Body of pancreas (tissue), 4 donors: ENCODE data around the gene PAK5. TPM values are rescaled to one million over a fixed set of nuclear protein-coding genes. Genes with fewer than 3 reads are reported as not detected.

Experiments used
- ATAC-seq: fragments of 150-250 bp; one replicate; pipeline ENCODE4 v1.9.1; 2016
- DNase-seq, 4 donors: peaks; one replicate each; pipeline ENCODE4 v3.0.0-alpha.2; 2019
- H3K27ac ChIP-seq, 4 donors: fragments of 200-600 bp; sonication (generic); 1 replicate in 3 of 4; 2 replicates in 1 of 4; pipeline versions ENCODE4 v1.5.1 to v1.6.1; 2016 to 2019; ENCODE audit warnings: mild to moderate bottlenecking in 1 of 4, mixed read lengths in 1 of 4, moderate library complexity in 1 of 4
- H3K27me3 ChIP-seq, 2 donors: fragments of 200-600 bp; sonication (generic); one replicate each; pipeline ENCODE4 v1.6.0; 2016; ENCODE audit warnings: mild to moderate bottlenecking in 1 of 2
- H3K36me3 ChIP-seq, 2 donors: fragments of 200-600 bp; sonication (generic); replicated peaks in 1 of 2; 2 replicates each; pipeline ENCODE4 v1.5.1; 2016; ENCODE audit warnings: low read depth in 2 of 2; ENCODE audit not compliant: insufficient read depth in 1 of 2
- H3K4me1 ChIP-seq: fragments of 200-600 bp; sonication (generic); one replicate; pipeline ENCODE4 v1.6.0; 2016
- H3K4me3 ChIP-seq, 2 donors: fragments of 200-600 bp; sonication (generic); 1 replicate in 1 of 2; 2 replicates in 1 of 2; pipeline ENCODE4 v1.5.1; 2016 to 2019
- H3K9me3 ChIP-seq, 3 donors: fragments of 200-600 bp; sonication (generic); 1 replicate in 2 of 3; 2 replicates in 1 of 3; pipeline ENCODE4 v1.5.1; 2016
- POLR2A ChIP-seq, 3 donors: fragments of 450-650 bp; IDR thresholded peaks; one replicate each; pipeline ENCODE4 v1.6.1; 2016; ENCODE audit warnings: antibody characterized with exemption in 3 of 3, mild to moderate bottlenecking in 2 of 3
- whole genome bisulfite sequencing, 2 donors: methylation state at CpG; one replicate each; pipeline ENCODE4 v1.1.5; 2017; 5-methylcytosine and 5-hydroxymethylcytosine counted together
- intact Hi-C: fragments of 100-400 bp; cut with DNase I; formaldehyde crosslinking; loops from one replicate; pipeline ENCODE4 v1.15.1; 2023
- total RNA-seq, 2 donors: library from RNA; depleted of rRNA; stranded (reverse); fragments of >200 nt; gene quantifications; one replicate each; pipeline ENCODE4 v1.1.0, GENCODE V29; 2016
- TF ChIP-seq, protein P1 (sequence below), 7 experiments: fragments of 450-650 bp in 4 of 7; fragments of 200-600 bp in 3 of 7; sonication (generic) in 3 of 7; IDR thresholded peaks; one replicate each; pipeline ENCODE4 v1.5.1; 2016 to 2019; ENCODE audit warnings: antibody characterized with exemption in 7 of 7

PAK5 gene
- total RNA-seq, 2 donors from 2014 or later: 0.33 to 0.52 TPM

DNA sequence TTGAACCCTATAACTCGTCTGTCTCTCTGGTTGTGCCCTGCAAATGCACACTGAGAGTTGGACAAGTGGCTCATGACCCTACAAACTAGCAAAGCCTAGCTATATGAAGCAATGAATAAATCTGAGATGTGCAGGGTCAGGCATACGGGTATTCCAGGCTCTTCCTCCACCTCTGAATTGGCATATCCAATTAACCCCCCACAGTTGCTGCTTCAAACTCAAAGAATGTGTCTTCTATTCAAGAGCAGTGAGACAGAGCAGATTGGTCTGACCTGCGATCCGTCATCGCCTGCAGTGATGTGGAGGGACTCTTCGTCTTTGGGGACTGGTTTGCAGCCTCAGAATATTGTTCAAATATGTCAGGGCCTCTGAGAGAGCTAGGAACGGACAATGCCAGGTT lies 264.7 kb downstream of the PAK5 start:
- WGBS, 2 donors: 67% methylated on average over 7 of the region's 7 CpGs
- Histone ChIP-seq H3K36me3 (no peaks in the 10 kb centered on the region), H3K4me3 (no peak overlapping the region), H3K4me1 (peaks cover 6% of the 10 kb centered on the region), H3K27ac (no peak overlapping the region), H3K9me3 (no peaks in the 10 kb centered on the region), H3K27me3 (no peaks in the 10 kb centered on the region)
- DNase-seq (no peak), ATAC-seq (no peak)
- no peak for TF ChIP-seq POLR2A (IDR thresholded peaks at IDR 0.05)
- TF ChIP-seq, protein P1, sequence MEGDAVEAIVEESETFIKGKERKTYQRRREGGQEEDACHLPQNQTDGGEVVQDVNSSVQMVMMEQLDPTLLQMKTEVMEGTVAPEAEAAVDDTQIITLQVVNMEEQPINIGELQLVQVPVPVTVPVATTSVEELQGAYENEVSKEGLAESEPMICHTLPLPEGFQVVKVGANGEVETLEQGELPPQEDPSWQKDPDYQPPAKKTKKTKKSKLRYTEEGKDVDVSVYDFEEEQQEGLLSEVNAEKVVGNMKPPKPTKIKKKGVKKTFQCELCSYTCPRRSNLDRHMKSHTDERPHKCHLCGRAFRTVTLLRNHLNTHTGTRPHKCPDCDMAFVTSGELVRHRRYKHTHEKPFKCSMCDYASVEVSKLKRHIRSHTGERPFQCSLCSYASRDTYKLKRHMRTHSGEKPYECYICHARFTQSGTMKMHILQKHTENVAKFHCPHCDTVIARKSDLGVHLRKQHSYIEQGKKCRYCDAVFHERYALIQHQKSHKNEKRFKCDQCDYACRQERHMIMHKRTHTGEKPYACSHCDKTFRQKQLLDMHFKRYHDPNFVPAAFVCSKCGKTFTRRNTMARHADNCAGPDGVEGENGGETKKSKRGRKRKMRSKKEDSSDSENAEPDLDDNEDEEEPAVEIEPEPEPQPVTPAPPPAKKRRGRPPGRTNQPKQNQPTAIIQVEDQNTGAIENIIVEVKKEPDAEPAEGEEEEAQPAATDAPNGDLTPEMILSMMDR (IDR thresholded peaks at IDR 0.05): no peak
- intact Hi-C loops: no loop called here

DNA sequence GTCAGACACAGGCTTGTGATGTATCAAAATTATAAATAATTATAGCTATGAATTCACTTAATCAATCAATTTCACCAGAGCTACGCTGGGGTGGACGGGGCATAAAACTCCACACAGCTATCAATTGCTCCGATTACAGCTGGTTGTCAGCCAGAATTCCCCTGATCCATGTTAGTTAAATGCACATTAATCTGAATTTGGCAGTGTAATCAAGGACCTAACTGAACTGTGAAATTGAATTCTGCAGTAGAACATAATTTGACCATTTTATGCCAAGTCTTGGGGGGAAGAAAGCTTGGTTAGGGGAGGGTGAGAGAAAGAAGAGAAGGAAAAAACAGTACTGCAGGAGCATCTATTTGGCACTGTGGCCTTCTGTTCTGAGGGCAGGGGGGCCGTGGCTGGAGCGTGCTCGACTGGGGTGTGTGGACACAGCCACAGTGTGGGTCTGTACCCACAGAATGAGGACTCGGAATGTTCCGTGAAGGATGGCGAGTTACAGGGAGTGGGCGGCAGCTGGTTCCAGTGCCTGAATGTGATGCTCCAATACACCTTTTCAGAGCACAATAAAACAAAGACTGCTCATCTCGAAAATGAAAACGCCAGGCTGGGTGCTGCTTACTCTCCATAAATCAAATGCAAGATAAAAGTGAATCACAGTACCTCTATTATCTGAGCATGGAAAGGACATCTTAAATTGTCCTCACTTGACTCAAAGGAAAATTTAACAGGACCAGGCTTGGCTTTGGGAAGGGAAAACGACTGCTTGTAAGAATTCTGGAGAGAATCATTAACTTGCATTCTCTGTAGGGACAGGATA lies 265.3 kb downstream of the PAK5 start:
- Histone ChIP-seq H3K27me3 (no peaks in the 10 kb centered on the region), H3K36me3 (no peaks in the 10 kb centered on the region), H3K27ac (no peak overlapping the region), H3K4me1 (peaks cover 6% of the 10 kb centered on the region), H3K4me3 (no peak overlapping the region), H3K9me3 (no peaks in the 10 kb centered on the region)
- no peak for TF ChIP-seq POLR2A (IDR thresholded peaks at IDR 0.05)
- TF ChIP-seq, protein P1 (IDR thresholded peaks at IDR 0.05): no peak
- peak in 1 of 4 donors; percentile 13 for DNase-seq
- ATAC-seq: no peak
- intact Hi-C loops: no loop called here
- WGBS, 2 donors: 22 to 26% methylated on average over 13 of the region's 13 CpGs

DNA sequence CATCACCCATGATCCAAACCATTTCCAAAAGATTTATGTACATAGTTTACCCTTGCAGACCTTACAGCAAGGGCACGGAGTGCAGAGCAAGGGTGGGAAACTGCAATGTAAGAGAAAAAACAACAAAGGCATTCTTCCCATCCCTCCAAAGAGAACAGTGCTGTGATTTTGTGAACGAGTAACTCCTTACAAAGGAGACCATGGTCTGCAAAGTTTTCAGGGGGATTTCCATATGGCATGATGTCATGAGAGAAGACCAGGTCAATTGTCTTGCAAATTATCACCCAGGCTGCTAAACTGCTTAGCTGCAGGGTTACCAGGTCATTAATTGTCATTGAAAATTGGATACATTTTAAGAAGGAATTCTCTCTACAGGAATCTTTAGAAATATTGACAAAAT lies 266.2 kb downstream of the PAK5 start:
- Histone ChIP-seq H3K36me3 (no peaks in the 10 kb centered on the region), H3K4me1 (peaks cover 6% of the 10 kb centered on the region), H3K9me3 (no peaks in the 10 kb centered on the region), H3K27me3 (no peaks in the 10 kb centered on the region), H3K27ac (no peak overlapping the region), H3K4me3 (no peak overlapping the region)
- 16 to 19% methylated on average over 2 of the region's 2 CpGs for WGBS, 2 donors
- ATAC-seq (no peak), DNase-seq (no peak)
- intact Hi-C loops: no loop called here
- no peak for TF ChIP-seq POLR2A (IDR thresholded peaks at IDR 0.05)

DNA sequence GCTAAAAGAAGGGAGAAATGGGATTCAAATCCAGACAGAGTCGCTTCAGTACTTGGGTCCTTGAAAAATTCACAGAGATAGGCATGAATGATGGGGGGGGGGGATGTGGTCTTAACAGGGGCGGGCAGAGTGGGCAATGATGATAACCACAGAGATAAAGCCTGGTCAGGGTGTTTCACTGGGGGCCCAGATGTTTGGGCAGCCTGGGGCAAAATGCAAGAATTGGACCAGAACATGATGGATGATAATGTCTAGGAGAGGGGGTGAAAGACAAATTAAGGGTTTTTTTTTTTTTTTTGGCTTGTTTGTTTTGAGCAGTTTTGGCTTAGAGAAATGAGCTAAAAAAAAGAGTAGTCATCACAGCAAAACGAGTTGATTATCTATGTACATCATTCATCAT lies 267.1 kb downstream of the PAK5 start:
- Histone ChIP-seq H3K9me3 (no peaks in the 10 kb centered on the region), H3K4me3 (no peak overlapping the region), H3K27me3 (no peaks in the 10 kb centered on the region), H3K27ac (no peak overlapping the region), H3K4me1 (peaks cover 6% of the 10 kb centered on the region), H3K36me3 (no peaks in the 10 kb centered on the region)
- TF ChIP-seq POLR2A (IDR thresholded peaks at IDR 0.05): no peak
- TF ChIP-seq, protein P1 (IDR thresholded peaks at IDR 0.05): no peak
- DNase-seq (no peak), ATAC-seq (no peak)
- 41 to 52% methylated on average over 3 of the region's 3 CpGs for WGBS, 2 donors
- intact Hi-C loops: no loop called here

DNA sequence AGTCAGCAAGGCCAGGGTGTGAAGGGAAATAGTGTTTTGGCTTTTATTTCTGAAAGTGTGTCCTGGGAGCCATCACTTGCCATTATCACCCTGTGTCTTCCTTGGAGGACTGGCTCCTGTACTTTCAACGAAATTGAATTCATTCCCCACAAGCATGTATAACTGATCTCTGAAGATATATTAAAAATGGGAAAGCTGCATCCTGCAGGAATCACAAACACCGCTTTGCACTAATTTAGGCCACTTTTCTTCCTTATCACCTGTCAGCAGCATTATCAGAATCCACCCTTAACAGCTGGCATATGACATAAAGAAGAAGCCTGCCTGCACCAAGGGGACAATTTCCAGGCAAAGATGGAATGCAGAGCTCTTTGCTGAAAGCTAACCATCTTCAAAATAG lies 268.3 kb downstream of the PAK5 start:
- DNase-seq (no peak), ATAC-seq (no peak)
- H3K4me3 ChIP-seq: no peak overlapping the region
- no peak overlapping the region for H3K27ac ChIP-seq
- H3K9me3 ChIP-seq: no peaks in the 10 kb centered on the region
- TF ChIP-seq, protein P1 (IDR thresholded peaks at IDR 0.05): no peak
- TF ChIP-seq POLR2A (IDR thresholded peaks at IDR 0.05): no peak
- H3K4me1 ChIP-seq: peaks cover 4% of the 10 kb centered on the region
- intact Hi-C loops: no loop called here
- no peaks in the 10 kb centered on the region for H3K36me3 ChIP-seq
- no peaks in the 10 kb centered on the region for H3K27me3 ChIP-seq
- 56 to 63% methylated on average over 2 of the region's 2 CpGs for WGBS, 2 donors
